NCI-H446 (cell line): ENCODE data around the gene NIM1K.
"Not testable (repeated sequence)": the region's sequence is repeated elsewhere in the genome, so short reads cannot be mapped to it uniquely, and the experiment has no call there.

Experiments used
- DNase-seq, 2 experiments: peaks; one replicate each; lab custom pipeline; 2025; lab: John Stamatoyannopoulos, UW

Gene NIM1K

GRCh38 chr5:43191740-43192557 is at the start of gene NIM1K:
Gene NIM1K (plus strand): TSS chr5:43192225. CDS start chr5:43245776, 53,551 bp downstream.
- DNase-seq = peak in 1 of 2 experiments; percentile 70

- no peak for DNase-seq
Measured at GRCh38 chr5:43145071-43145470, 47.0 kb upstream of the NIM1K start.

- no peak for DNase-seq
Measured at GRCh38 chr5:43146958-43147357, 45.1 kb upstream of the NIM1K start.

- no peak for DNase-seq
Measured at GRCh38 chr5:43148417-43148816, 43.6 kb upstream of the NIM1K start.

- no peak for DNase-seq
Measured at GRCh38 chr5:43149231-43149630, 42.8 kb upstream of the NIM1K start.

- DNase-seq = no peak
Measured at GRCh38 chr5:43150075-43150474, 42.0 kb upstream of the NIM1K start.

GRCh38 chr5:43150748-43151147 is 41.3 kb upstream of the NIM1K start:
- no peak for DNase-seq

GRCh38 chr5:43152946-43153345 is 39.1 kb upstream of the NIM1K start:
- DNase-seq = no peak

GRCh38 chr5:43154469-43154868 is 37.6 kb upstream of the NIM1K start:
- DNase-seq = no peak

GRCh38 chr5:43155394-43156096 is 36.5 kb upstream of the NIM1K start:
- no peak for DNase-seq

GRCh38 chr5:43156388-43156787 is 35.6 kb upstream of the NIM1K start:
- no peak for DNase-seq

GRCh38 chr5:43157068-43157467 is 35.0 kb upstream of the NIM1K start:
- DNase-seq = no peak

- no peak for DNase-seq
Measured at GRCh38 chr5:43161244-43161643, 30.8 kb upstream of the NIM1K start.

- DNase-seq = not testable (repeated sequence)
Measured at GRCh38 chr5:43164801-43165200, 27.2 kb upstream of the NIM1K start.

GRCh38 chr5:43165323-43165722 is 26.7 kb upstream of the NIM1K start:
- no peak for DNase-seq

GRCh38 chr5:43168175-43168574 is 23.9 kb upstream of the NIM1K start:
- no peak for DNase-seq

GRCh38 chr5:43171451-43171850 is 20.6 kb upstream of the NIM1K start:
- DNase-seq = no peak

GRCh38 chr5:43171926-43172325 is 20.1 kb upstream of the NIM1K start:
- no peak for DNase-seq

GRCh38 chr5:43172779-43173178 is 19.2 kb upstream of the NIM1K start:
- no peak for DNase-seq

- DNase-seq = no peak
Measured at GRCh38 chr5:43174586-43174985, 17.4 kb upstream of the NIM1K start.

GRCh38 chr5:43179836-43180235 is 12.2 kb upstream of the NIM1K start:
- no peak for DNase-seq

GRCh38 chr5:43182421-43182820 is 9.6 kb upstream of the NIM1K start:
- DNase-seq = no peak

- not testable (repeated sequence) for DNase-seq
Measured at GRCh38 chr5:43183101-43183500, 8.9 kb upstream of the NIM1K start.
